ENCODE data around the gene ZSCAN20.

DNA sequence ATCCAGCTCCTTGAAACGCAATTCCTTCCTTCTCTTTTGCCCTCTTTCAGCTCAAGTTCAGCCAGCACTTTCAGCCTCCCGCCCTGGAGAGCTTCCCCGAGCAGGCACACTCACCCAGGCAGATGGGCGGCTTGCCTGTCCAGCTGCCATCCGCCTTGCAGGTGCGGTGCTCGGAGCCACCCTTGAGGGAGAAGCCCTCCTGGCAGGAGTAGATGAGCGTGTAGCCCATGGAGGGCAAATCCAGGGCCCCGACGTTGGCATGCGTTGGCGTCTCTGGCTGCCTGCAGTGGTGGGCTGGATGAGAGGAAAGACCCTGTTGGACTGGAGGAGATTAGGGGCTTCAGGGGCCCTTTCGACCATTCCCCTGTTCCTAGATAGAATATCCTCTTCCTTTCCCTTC lies 60.5 kb downstream of the ZSCAN20 start:
- no peak for TF ChIP-seq EZH2phosphoT487 (IDR thresholded peaks at IDR 0.05; ENCODE audit: borderline replicate concordance, low read length)
- TF ChIP-seq, protein P1, sequence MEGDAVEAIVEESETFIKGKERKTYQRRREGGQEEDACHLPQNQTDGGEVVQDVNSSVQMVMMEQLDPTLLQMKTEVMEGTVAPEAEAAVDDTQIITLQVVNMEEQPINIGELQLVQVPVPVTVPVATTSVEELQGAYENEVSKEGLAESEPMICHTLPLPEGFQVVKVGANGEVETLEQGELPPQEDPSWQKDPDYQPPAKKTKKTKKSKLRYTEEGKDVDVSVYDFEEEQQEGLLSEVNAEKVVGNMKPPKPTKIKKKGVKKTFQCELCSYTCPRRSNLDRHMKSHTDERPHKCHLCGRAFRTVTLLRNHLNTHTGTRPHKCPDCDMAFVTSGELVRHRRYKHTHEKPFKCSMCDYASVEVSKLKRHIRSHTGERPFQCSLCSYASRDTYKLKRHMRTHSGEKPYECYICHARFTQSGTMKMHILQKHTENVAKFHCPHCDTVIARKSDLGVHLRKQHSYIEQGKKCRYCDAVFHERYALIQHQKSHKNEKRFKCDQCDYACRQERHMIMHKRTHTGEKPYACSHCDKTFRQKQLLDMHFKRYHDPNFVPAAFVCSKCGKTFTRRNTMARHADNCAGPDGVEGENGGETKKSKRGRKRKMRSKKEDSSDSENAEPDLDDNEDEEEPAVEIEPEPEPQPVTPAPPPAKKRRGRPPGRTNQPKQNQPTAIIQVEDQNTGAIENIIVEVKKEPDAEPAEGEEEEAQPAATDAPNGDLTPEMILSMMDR (IDR thresholded peaks at IDR 0.05; ENCODE audit: low read depth, low read length, poor library complexity, severe bottlenecking), result no peak
